ENCODE results near the gene SLC5A3.
A peak's percentile ranks its signal among the peaks of the same experiment; 100 is the strongest.

The SLC5A3 gene

DNA sequence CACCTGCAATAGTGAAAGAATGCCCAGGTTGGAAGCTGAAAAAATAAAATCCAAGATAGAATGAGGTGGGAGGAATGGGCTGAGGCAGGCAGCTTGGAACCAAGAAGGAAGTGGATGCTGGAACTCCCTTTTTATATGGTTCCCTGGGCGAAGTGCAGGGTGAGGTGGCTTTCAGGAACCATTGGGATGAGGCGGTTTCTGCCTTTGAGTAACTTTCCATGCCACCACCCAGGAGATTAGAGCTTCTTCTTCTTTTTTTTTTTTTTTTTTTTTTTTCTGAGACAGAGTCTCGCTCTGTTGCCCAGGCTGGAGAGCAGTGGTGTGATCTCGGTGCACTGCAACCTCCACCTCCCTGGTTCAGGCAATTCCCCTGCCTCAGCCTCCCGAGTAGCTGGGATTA lies 17.8 kb upstream of the SLC5A3 start:
- no peak for DNase-seq (ENCODE audit: low read depth)
- TF ChIP-seq, protein P1, sequence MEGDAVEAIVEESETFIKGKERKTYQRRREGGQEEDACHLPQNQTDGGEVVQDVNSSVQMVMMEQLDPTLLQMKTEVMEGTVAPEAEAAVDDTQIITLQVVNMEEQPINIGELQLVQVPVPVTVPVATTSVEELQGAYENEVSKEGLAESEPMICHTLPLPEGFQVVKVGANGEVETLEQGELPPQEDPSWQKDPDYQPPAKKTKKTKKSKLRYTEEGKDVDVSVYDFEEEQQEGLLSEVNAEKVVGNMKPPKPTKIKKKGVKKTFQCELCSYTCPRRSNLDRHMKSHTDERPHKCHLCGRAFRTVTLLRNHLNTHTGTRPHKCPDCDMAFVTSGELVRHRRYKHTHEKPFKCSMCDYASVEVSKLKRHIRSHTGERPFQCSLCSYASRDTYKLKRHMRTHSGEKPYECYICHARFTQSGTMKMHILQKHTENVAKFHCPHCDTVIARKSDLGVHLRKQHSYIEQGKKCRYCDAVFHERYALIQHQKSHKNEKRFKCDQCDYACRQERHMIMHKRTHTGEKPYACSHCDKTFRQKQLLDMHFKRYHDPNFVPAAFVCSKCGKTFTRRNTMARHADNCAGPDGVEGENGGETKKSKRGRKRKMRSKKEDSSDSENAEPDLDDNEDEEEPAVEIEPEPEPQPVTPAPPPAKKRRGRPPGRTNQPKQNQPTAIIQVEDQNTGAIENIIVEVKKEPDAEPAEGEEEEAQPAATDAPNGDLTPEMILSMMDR (IDR thresholded peaks at IDR 0.05; ENCODE audit: low read depth, low read length), result no peak
- TF ChIP-seq POLR2A (IDR thresholded peaks at IDR 0.05; ENCODE audit: extremely low read depth, insufficient read length), result no peak
- no peak for TF ChIP-seq MYC (IDR thresholded peaks at IDR 0.05; ENCODE audit: low read depth, low read length)
- TF ChIP-seq MAX (IDR thresholded peaks at IDR 0.05; ENCODE audit: low read depth, low read length), result no peak
- no peak overlapping the region for H3K4me3 ChIP-seq (ENCODE audit: low read depth, low read length)

DNA sequence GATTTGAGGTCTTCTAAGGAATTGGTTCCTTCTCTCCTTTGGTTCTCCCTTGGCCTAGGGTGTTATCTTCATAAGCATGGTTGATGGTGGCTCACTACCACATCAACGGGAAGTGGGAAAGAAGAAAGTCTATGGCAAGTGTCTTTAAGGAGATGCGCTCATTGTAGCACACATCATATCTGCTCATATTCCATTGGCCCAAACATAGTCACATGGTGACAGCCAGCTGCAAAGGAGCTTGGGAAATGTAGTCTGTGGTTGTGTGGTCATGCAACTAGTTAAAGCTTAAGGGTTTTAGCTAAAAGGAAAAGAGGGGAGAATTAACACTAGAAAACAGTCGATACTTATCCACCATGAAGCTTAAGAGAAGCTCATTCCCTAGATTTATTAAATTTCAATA lies 11.4 kb upstream of the SLC5A3 start:
- H3K4me3 ChIP-seq (ENCODE audit: low read depth, low read length), result no peak overlapping the region
- DNase-seq (ENCODE audit: low read depth), result peak; percentile 41
- TF ChIP-seq, protein P1 (IDR thresholded peaks at IDR 0.05; ENCODE audit: low read depth, low read length), result no peak
- TF ChIP-seq MAX (IDR thresholded peaks at IDR 0.05; ENCODE audit: low read depth, low read length) (no peak; the same call in 1 of the 2 replicates), MYC (IDR thresholded peaks at IDR 0.05; ENCODE audit: low read depth, low read length) (no peak), POLR2A (IDR thresholded peaks at IDR 0.05; ENCODE audit: extremely low read depth, insufficient read length) (no peak)

GRCh38 chr21:34065027-34065426 lies 8.4 kb upstream of the SLC5A3 start:
- H3K4me3 ChIP-seq (ENCODE audit: low read depth, low read length), result no peak overlapping the region
- DNase-seq (ENCODE audit: low read depth), result no peak
- TF ChIP-seq, protein P1 (IDR thresholded peaks at IDR 0.05; ENCODE audit: low read depth, low read length), result no peak
- no peak for TF ChIP-seq POLR2A (IDR thresholded peaks at IDR 0.05; ENCODE audit: extremely low read depth, insufficient read length)
- no peak for TF ChIP-seq MYC (IDR thresholded peaks at IDR 0.05; ENCODE audit: low read depth, low read length)
- no peak for TF ChIP-seq MAX (IDR thresholded peaks at IDR 0.05; ENCODE audit: low read depth, low read length)

GRCh38 chr21:34071683-34072082 lies 1.7 kb upstream of the SLC5A3 start:
- H3K4me3 ChIP-seq (ENCODE audit: low read depth, low read length), result no peak overlapping the region
- TF ChIP-seq, protein P1 (IDR thresholded peaks at IDR 0.05; ENCODE audit: low read depth, low read length), result no peak
- TF ChIP-seq POLR2A (IDR thresholded peaks at IDR 0.05; ENCODE audit: extremely low read depth, insufficient read length), result no peak
- no peak for TF ChIP-seq MAX (IDR thresholded peaks at IDR 0.05; ENCODE audit: low read depth, low read length)
- TF ChIP-seq MYC (IDR thresholded peaks at IDR 0.05; ENCODE audit: low read depth, low read length), result no peak
- no peak for DNase-seq (ENCODE audit: low read depth)

- TF ChIP-seq, protein P1 (IDR thresholded peaks at IDR 0.05; ENCODE audit: low read depth, low read length), result no peak
- TF ChIP-seq POLR2A (IDR thresholded peaks at IDR 0.05; ENCODE audit: extremely low read depth, insufficient read length) (no peak), MYC (IDR thresholded peaks at IDR 0.05; ENCODE audit: low read depth, low read length) (no peak), MAX (IDR thresholded peaks at IDR 0.05; ENCODE audit: low read depth, low read length) (no peak)
- no peak overlapping the region for H3K4me3 ChIP-seq (ENCODE audit: low read depth, low read length)
- DNase-seq (ENCODE audit: low read depth), result no peak
These were observed 990 bp upstream of the SLC5A3 start for GRCh38 chr21:34072145-34073031.
